Neural cell (in vitro differentiated cells): ENCODE measurements around the gene CREM. TPM values are rescaled to one million over a fixed set of nuclear protein-coding genes. Genes with fewer than 3 reads are reported as not detected.

Source experiments
- H2AFZ ChIP-seq: fragments of 200-600, 300-800 bp; sonication (generic), shearing (Covaris generic); 2 replicates; pipeline ENCODE4 v1.6.0; 2014; ENCODE audit warnings: low read depth, mild to moderate bottlenecking, antibody characterized with exemption, low read length, moderate library complexity
- H3F3A ChIP-seq: fragments of 200-600 bp; shearing (Covaris generic); 2 replicates; pipeline ENCODE4 v1.6.1; 2016; ENCODE audit warnings: mild to moderate bottlenecking, moderate library complexity, mixed read lengths, antibody characterized with exemption, low read length; ENCODE audit not compliant: insufficient read depth, poor library complexity, severe bottlenecking
- H3K27ac ChIP-seq: fragments of 200-600, 300-800 bp; sonication (generic), shearing (Covaris generic); 2 replicates; pipeline ENCODE4 v1.5.1; 2014; ENCODE audit warnings: mild to moderate bottlenecking, low read length, moderate library complexity
- H3K27me3 ChIP-seq: fragments of 300-800, 200-600 bp; sonication (generic), shearing (Covaris generic); 2 replicates; pipeline ENCODE4 v1.6.0; 2014; ENCODE audit warnings: mild to moderate bottlenecking, low read depth, low read length, moderate library complexity; ENCODE audit not compliant: insufficient read depth
- H3K36me3 ChIP-seq: fragments of 300-800, 200-600 bp; sonication (generic), shearing (Covaris generic); 2 replicates; pipeline ENCODE4 v1.5.1; 2014; ENCODE audit warnings: mild to moderate bottlenecking, antibody characterized with exemption, low read length, moderate library complexity; ENCODE audit not compliant: insufficient read depth
- H3K4me2 ChIP-seq: fragments of 300-800, 200-600 bp; sonication (generic), shearing (Covaris generic); 2 replicates; pipeline ENCODE4 v1.6.0; 2014; ENCODE audit warnings: mild to moderate bottlenecking, low read length
- H3K4me3 ChIP-seq: fragments of 300-800, 200-600 bp; sonication (generic), shearing (Covaris generic); 2 replicates; pipeline ENCODE4 v1.5.1; 2014; ENCODE audit warnings: mild to moderate bottlenecking, low read length, moderate library complexity
- H3K79me2 ChIP-seq: fragments of 200-600 bp; shearing (Covaris generic); replicated peaks from 2 replicates; pipeline ENCODE4 v1.6.0; 2014; ENCODE audit warnings: mild to moderate bottlenecking, low read length, moderate library complexity; ENCODE audit not compliant: insufficient read depth
- H3K9ac ChIP-seq: fragments of 300-800, 200-600 bp; sonication (generic), shearing (Covaris generic); 2 replicates; pipeline ENCODE4 v1.6.1; 2016; ENCODE audit warnings: mild to moderate bottlenecking, low read length, mixed read lengths
- H3K9me2 ChIP-seq: fragments of 200-600 bp; shearing (Covaris generic); 2 replicates; pipeline ENCODE4 v1.6.1; 2016; ENCODE audit warnings: mild to moderate bottlenecking, low read length, mixed read lengths; ENCODE audit not compliant: insufficient read depth
- H3K9me3 ChIP-seq: fragments of 200-600, 300-800 bp; sonication (generic), shearing (Covaris generic); 2 replicates; pipeline ENCODE4 v1.6.1; 2016; ENCODE audit warnings: mild to moderate bottlenecking, mixed run types, low read length, moderate library complexity, mixed read lengths
- H4K20me1 ChIP-seq: fragments of 200-600 bp; shearing (Covaris generic); 2 replicates; pipeline ENCODE4 v1.6.1; 2016; ENCODE audit warnings: mild to moderate bottlenecking, mixed run types; ENCODE audit not compliant: insufficient read depth
- EP300 ChIP-seq: fragments of 450-650 bp; conservative IDR thresholded peaks from 2 replicates; pipeline ENCODE4 v1.6.1; 2014; ENCODE audit warnings: antibody characterized with exemption, mild to moderate bottlenecking, moderate library complexity; ENCODE audit not compliant: poor library complexity, severe bottlenecking
- EZH2 ChIP-seq: fragments of 200-600, 300-800 bp; shearing (Covaris generic), sonication (generic); IDR thresholded peaks from 2 replicates; pipeline ENCODE4 v1.6.1; 2014; ENCODE audit warnings: antibody characterized with exemption, low read length, borderline replicate concordance, mild to moderate bottlenecking; ENCODE audit not compliant: insufficient read depth, poor library complexity, severe bottlenecking
- MXI1 ChIP-seq: fragments of 450-650 bp; conservative IDR thresholded peaks from 2 replicates; pipeline ENCODE4 v1.6.1; 2014; ENCODE audit warnings: antibody characterized with exemption, mild to moderate bottlenecking; ENCODE audit not compliant: poor library complexity, severe bottlenecking
- POLR2AphosphoS5 ChIP-seq: IDR thresholded peaks from 2 replicates; pipeline ENCODE4 v1.6.1; 2012
- RAD21 ChIP-seq: fragments of 450-650 bp; conservative IDR thresholded peaks from 2 replicates; pipeline ENCODE4 v1.6.1; 2014; ENCODE audit warnings: antibody characterized with exemption, mild to moderate bottlenecking, moderate library complexity
- SMC3 ChIP-seq: fragments of 450-650 bp; conservative IDR thresholded peaks from 2 replicates; pipeline ENCODE4 v1.6.1; 2014; ENCODE audit warnings: antibody characterized with exemption, mild to moderate bottlenecking, moderate library complexity; ENCODE audit not compliant: poor library complexity
- TAF1 ChIP-seq: IDR thresholded peaks from 2 replicates; pipeline ENCODE4 v1.6.1; 2012; ENCODE audit warnings: low read depth
- polyA plus RNA-seq: library from polyadenylated mRNA; depleted of rRNA; stranded (reverse); fragments of >200 nt; gene quantifications from 2 replicates; pipeline ENCODE4 v1.2.3, GENCODE V29; 2014
- TF ChIP-seq, protein P1 (sequence below): fragments of 450-650 bp; IDR thresholded peaks from 2 replicates; pipeline ENCODE4 v1.5.1; 2014; ENCODE audit warnings: antibody characterized with exemption, mild to moderate bottlenecking, moderate library complexity; ENCODE audit not compliant: poor library complexity, severe bottlenecking
- TF ChIP-seq, protein P2 (sequence below): IDR thresholded peaks from 2 replicates; pipeline ENCODE4 v1.6.1; 2012; ENCODE audit warnings: borderline replicate concordance

CREM gene
- polyA plus RNA-seq, 1 donor from 2014 or later = 67.3 TPM

DNA sequence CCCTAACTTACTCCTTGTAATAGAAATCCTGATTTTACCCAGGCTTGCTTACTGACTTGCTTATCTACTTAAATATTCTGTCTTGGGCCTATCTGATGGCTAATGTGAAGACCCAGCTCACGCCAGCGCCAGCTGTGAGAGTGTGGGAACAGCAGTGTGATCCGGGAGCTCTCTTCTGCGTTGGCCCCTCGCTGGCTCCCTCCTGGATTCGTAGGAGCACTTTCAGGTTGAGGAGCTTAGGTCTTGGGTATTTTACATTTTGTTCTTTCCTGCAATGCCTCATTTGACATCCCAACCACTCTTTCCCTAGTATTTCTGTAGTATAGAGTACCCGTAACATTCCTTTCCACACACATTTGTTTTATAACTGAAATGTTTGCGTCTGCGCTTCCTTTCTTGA, 51.7 kb downstream of the CREM start:
- Histone ChIP-seq H2AFZ (no peak overlapping the region), H3K9me3 (no peaks in the 10 kb centered on the region), H3K27me3 (no peaks in the 10 kb centered on the region), H3K4me2 (no peak overlapping the region), H3K79me2 (no peaks in the 10 kb centered on the region), H3K4me3 (no peak overlapping the region), H3F3A (no peaks in the 10 kb centered on the region), H3K9ac (no peak overlapping the region), H3K36me3 (no peaks in the 10 kb centered on the region), H3K27ac (no peak overlapping the region), H3K9me2 (no peaks in the 10 kb centered on the region), H4K20me1 (no peaks in the 10 kb centered on the region)
- TF ChIP-seq SMC3 (no peak), TAF1 (no peak), EP300 (no peak)
- TF ChIP-seq, protein P1, sequence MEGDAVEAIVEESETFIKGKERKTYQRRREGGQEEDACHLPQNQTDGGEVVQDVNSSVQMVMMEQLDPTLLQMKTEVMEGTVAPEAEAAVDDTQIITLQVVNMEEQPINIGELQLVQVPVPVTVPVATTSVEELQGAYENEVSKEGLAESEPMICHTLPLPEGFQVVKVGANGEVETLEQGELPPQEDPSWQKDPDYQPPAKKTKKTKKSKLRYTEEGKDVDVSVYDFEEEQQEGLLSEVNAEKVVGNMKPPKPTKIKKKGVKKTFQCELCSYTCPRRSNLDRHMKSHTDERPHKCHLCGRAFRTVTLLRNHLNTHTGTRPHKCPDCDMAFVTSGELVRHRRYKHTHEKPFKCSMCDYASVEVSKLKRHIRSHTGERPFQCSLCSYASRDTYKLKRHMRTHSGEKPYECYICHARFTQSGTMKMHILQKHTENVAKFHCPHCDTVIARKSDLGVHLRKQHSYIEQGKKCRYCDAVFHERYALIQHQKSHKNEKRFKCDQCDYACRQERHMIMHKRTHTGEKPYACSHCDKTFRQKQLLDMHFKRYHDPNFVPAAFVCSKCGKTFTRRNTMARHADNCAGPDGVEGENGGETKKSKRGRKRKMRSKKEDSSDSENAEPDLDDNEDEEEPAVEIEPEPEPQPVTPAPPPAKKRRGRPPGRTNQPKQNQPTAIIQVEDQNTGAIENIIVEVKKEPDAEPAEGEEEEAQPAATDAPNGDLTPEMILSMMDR = no peak

DNA sequence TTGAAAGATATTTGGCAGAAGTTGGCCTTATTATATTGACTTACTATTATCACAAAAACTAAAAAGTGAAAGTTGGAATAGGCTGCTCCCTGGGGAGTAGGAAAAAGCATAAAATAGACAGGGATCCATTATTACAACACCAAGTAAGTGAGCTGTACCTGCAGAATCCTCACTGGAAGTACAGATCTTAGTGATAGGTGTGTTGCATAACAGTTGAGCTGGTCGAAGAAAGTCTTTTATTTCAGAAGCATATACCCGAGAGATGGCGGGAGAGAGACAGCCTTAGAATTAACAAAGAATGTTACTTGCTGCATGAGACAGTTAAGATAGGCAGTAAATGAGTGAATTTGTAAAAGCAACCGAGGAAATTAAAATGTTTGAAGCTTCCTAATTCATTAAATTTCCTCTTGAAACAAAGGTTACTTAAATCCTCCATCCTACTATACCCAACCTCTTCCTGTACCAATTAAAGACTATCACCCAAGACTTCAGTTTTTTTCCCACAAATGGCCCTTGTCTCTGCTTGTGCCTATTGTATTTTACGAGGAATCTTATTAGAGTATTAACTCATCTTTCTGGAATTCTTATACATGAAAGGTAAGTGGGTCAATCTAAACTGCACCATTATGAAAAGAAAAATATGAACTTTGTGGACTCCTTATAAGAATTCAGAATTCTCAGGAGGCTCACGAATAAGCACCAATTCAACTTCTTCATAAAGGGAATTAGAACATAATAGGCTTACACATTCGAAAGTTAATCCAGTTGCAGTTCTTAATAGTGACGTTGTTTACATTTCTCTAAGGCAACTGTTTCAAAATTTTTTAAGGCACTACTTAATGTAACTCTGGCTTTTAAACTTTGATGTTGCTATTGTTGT, 56.2 kb downstream of the CREM start:
- Histone ChIP-seq H3K79me2 (no peaks in the 10 kb centered on the region), H3K9me3 (no peaks in the 10 kb centered on the region), H3K9me2 (no peaks in the 10 kb centered on the region), H3F3A (no peaks in the 10 kb centered on the region), H3K27ac (no peak overlapping the region), H3K4me3 (no peak overlapping the region), H3K9ac (no peak overlapping the region), H4K20me1 (no peaks in the 10 kb centered on the region), H3K4me2 (no peak overlapping the region), H3K27me3 (no peaks in the 10 kb centered on the region), H2AFZ (no peak overlapping the region), H3K36me3 (no peaks in the 10 kb centered on the region)
- TF ChIP-seq RAD21 (no peak), POLR2AphosphoS5 (no peak), TAF1 (no peak), MXI1 (no peak), EZH2 (no peak), EP300 (no peak), SMC3 (no peak)
- TF ChIP-seq, protein P2, sequence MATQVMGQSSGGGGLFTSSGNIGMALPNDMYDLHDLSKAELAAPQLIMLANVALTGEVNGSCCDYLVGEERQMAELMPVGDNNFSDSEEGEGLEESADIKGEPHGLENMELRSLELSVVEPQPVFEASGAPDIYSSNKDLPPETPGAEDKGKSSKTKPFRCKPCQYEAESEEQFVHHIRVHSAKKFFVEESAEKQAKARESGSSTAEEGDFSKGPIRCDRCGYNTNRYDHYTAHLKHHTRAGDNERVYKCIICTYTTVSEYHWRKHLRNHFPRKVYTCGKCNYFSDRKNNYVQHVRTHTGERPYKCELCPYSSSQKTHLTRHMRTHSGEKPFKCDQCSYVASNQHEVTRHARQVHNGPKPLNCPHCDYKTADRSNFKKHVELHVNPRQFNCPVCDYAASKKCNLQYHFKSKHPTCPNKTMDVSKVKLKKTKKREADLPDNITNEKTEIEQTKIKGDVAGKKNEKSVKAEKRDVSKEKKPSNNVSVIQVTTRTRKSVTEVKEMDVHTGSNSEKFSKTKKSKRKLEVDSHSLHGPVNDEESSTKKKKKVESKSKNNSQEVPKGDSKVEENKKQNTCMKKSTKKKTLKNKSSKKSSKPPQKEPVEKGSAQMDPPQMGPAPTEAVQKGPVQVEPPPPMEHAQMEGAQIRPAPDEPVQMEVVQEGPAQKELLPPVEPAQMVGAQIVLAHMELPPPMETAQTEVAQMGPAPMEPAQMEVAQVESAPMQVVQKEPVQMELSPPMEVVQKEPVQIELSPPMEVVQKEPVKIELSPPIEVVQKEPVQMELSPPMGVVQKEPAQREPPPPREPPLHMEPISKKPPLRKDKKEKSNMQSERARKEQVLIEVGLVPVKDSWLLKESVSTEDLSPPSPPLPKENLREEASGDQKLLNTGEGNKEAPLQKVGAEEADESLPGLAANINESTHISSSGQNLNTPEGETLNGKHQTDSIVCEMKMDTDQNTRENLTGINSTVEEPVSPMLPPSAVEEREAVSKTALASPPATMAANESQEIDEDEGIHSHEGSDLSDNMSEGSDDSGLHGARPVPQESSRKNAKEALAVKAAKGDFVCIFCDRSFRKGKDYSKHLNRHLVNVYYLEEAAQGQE = no peak
- TF ChIP-seq, protein P1 = no peak
